Pancreas (tissue), 10 donors: ENCODE measurements around the gene NKD1. TPM values are rescaled to one million over a fixed set of nuclear protein-coding genes. Genes with fewer than 3 reads are reported as not detected.
A peak's percentile ranks its signal among the peaks of the same experiment; 100 is the strongest.

Experiments
- ATAC-seq, 4 donors: fragments of 200-7000 bp; cut with Tn5 transposase; one replicate each; pipeline versions ENCODE4 v1.8.0 to v1.9.1; 2020; ENCODE audit warnings: mild to moderate bottlenecking in 4 of 4, moderate library complexity in 4 of 4
- DNase-seq, 6 donors: peaks; one replicate each; pipeline ENCODE4 v3.0.0-alpha.2; 2020
- FAIRE-seq: peaks from 2 replicates; lab custom pipeline; 2012; peaks lifted over from hg19 to GRCh38; lab: Jason Lieb, UNC
- H3K27ac ChIP-seq, 4 donors: fragments of 200-600 bp; sonication (generic); 1 replicate in 3 of 4; 2 replicates in 1 of 4; pipeline versions ENCODE4 v1.5.0 to v1.8.0; 2020
- H3K27me3 ChIP-seq, 4 donors: fragments of 200-600 bp; one replicate each; pipeline ENCODE4 v1.8.0; 2021
- H3K36me3 ChIP-seq, 3 donors: fragments of 200-600 bp; sonication (generic) in 1 of 3; one replicate each; pipeline versions ENCODE4 v1.5.0 to v1.8.0; 2020 to 2021
- H3K4me1 ChIP-seq, 3 donors: fragments of 200-600 bp; one replicate each; pipeline ENCODE4 v1.8.0; 2021
- H3K4me3 ChIP-seq, 4 donors: fragments of 200-600 bp; sonication (generic) in 2 of 4; one replicate each; pipeline versions ENCODE4 v1.5.0 to v1.8.0; 2020 to 2021
- H3K9me3 ChIP-seq, 4 donors: fragments of 200-600 bp; one replicate each; pipeline ENCODE4 v1.8.0; 2021
- WGBS, 2 donors: extraction: QIAGEN DNeasy Blood & Tissue Kit; methylation state at CpG; one replicate each; pipeline ENCODE4 v1.1.7; 2013; 5-methylcytosine and 5-hydroxymethylcytosine counted together
- intact Hi-C, 3 donors: fragments of 100-400 bp; cut with DNase I; formaldehyde crosslinking; loops; one replicate each; pipeline versions ENCODE4 v1.11.1 to v1.14.2; 2022
- polyA plus RNA-seq, 2 donors: library from polyadenylated mRNA; stranded (reverse); fragments of 200-250 nt; gene quantifications; one replicate each; pipeline ENCODE4 v1.2.3, GENCODE V29; 2013
- total RNA-seq, 6 donors: library from RNA; stranded (reverse); fragmentation: NEBNext Ultra II Directional in 4 of 6; extraction: Animal tissue kit (Norgen Biotek cat#: 25700) in 4 of 6; gene quantifications; one replicate each; pipeline versions ENCODE4 v1.2.1 to v1.2.4, GENCODE V29; 2021 to 2023
- TF ChIP-seq, protein P1 (sequence below), 4 donors: fragments of 200-600 bp; sonication (generic) in 3 of 4; IDR thresholded peaks; one replicate each; pipeline versions ENCODE4 v1.5.0 to v1.8.0; 2021; ENCODE audit warnings: antibody characterized with exemption in 4 of 4
- donor health status: healthy with polysubstance abuse.
- donor health status: DM: no; HTN: no; CAD: no; lungs with moderate emphysema.
- donor health status: DM: no; HTN: no; CAD: no.
- donor health status: control.
- donor health status: control.
- donor health status: Bipolar disorder and iron deficiency.
- donor health status: DM: yes; HTN: yes; CAD: no.
- donor health status: DM: no; HTN: no; CAD: no.
- donor health status: DM: no; HTN: no; CAD: no.
- donor health status: DM: yes; HTN: yes; CAD: no.

Gene NKD1
- total and polyA plus RNA-seq, 8 donors = 0.45 to 5.8 (median 4.4) TPM

DNA sequence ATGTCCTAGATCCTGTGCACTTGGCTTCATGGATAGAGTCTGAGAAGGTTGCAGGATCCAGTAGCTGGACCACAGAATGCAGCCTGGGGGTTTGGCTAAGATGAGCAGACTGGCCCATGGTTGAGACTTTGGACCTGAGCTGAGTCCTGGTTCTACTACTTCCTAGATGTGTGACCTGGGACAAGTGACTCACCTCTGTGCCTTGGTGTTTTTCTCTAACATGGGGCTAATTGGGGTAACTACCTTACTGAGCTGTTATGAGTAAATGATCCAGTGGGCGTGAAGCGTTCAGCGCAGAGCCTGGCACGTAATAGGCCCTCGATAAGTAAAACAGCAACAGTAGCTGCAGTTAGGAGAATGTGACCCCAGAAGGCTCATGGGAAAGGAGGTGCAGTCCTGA lies 94.2 kb downstream of the NKD1 start:
- 93 to 99% methylated on average over 5 of the region's 5 CpGs for WGBS, 2 donors
- TF ChIP-seq, protein P1, sequence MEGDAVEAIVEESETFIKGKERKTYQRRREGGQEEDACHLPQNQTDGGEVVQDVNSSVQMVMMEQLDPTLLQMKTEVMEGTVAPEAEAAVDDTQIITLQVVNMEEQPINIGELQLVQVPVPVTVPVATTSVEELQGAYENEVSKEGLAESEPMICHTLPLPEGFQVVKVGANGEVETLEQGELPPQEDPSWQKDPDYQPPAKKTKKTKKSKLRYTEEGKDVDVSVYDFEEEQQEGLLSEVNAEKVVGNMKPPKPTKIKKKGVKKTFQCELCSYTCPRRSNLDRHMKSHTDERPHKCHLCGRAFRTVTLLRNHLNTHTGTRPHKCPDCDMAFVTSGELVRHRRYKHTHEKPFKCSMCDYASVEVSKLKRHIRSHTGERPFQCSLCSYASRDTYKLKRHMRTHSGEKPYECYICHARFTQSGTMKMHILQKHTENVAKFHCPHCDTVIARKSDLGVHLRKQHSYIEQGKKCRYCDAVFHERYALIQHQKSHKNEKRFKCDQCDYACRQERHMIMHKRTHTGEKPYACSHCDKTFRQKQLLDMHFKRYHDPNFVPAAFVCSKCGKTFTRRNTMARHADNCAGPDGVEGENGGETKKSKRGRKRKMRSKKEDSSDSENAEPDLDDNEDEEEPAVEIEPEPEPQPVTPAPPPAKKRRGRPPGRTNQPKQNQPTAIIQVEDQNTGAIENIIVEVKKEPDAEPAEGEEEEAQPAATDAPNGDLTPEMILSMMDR (IDR thresholded peaks at IDR 0.05) = no peak
- no peak overlapping the region for H3K27ac ChIP-seq
- ATAC-seq = no peak
- no peaks in the 10 kb centered on the region for H3K4me1 ChIP-seq
- no peaks in the 10 kb centered on the region for H3K27me3 ChIP-seq
- intact Hi-C loops = loop anchor here in 1 of 3 donors (10.0 kb wide), 1 partner anchor 268 kb away; no protein-coding TSS in a partner anchor
- peak in 1 of 6 donors; percentile 6 for DNase-seq
- H3K36me3 ChIP-seq = no peaks in the 10 kb centered on the region
- FAIRE-seq = no peak
- H3K9me3 ChIP-seq = no peaks in the 10 kb centered on the region
- no peak overlapping the region for H3K4me3 ChIP-seq

DNA sequence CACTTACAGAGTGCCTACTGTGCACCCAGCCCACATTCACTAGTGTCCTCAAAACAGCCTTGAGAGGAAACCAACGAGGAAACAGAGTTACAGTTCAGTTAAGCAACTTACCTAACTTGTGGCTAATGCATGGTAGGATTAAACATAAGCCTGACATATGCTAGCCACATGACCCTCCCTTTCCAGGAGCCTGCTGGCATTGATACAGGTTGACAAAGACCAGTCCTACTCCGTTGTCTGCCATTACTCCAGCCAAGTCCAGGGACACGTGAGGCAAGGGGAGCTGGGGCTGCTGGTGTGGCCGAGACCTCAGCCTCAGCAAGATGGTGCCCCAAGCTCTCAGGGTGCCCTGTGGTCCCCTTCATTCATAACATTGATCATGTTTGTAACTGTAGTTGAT lies 95.0 kb downstream of the NKD1 start:
- TF ChIP-seq, protein P1 (IDR thresholded peaks at IDR 0.05) = no peak
- Histone ChIP-seq H3K9me3 (no peaks in the 10 kb centered on the region), H3K36me3 (no peaks in the 10 kb centered on the region), H3K4me1 (no peaks in the 10 kb centered on the region), H3K27me3 (no peaks in the 10 kb centered on the region), H3K4me3 (no peak overlapping the region), H3K27ac (no peak overlapping the region)
- peak in 2 of 6 donors; percentile 1 to 24 for DNase-seq
- no peak for FAIRE-seq
- ATAC-seq = no peak
- intact Hi-C loops = loop anchor here in 1 of 3 donors (10.0 kb wide), 1 partner anchor 268 kb away; no protein-coding TSS in a partner anchor
- 90 to 93% methylated on average over 4 of the region's 4 CpGs for WGBS, 2 donors

DNA sequence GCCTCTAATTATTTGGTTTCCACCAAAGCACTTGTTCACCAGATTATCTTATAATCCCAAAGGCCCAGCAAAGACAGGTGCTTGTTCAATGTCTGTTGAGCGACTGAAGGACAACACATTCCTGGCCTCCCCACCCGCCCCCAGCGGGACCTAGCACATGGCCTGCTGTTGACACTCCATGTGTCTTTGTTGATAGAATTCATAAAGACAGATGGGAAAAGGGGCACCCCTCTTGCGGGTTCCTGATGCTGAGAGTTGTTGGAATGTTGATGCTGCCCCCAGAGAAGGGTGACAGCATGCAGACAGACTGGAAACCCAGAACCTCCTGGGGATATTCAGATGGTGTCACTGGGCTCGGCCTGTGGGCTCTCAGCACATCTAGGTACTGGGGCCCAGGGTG lies 96.0 kb downstream of the NKD1 start:
- Histone ChIP-seq H3K4me3 (no peak overlapping the region), H3K36me3 (no peaks in the 10 kb centered on the region), H3K27ac (no peak overlapping the region), H3K27me3 (no peaks in the 10 kb centered on the region), H3K9me3 (no peaks in the 10 kb centered on the region), H3K4me1 (no peaks in the 10 kb centered on the region)
- no peak for ATAC-seq
- FAIRE-seq = no peak
- DNase-seq = peak in 2 of 6 donors; percentile 6 to 28
- 86 to 87% methylated on average over 5 of the region's 5 CpGs for WGBS, 2 donors
- intact Hi-C loops = loop anchor here in 1 of 3 donors (10.0 kb wide), 1 partner anchor 269 kb away; no protein-coding TSS in a partner anchor
- TF ChIP-seq, protein P1 (IDR thresholded peaks at IDR 0.05) = no peak

DNA sequence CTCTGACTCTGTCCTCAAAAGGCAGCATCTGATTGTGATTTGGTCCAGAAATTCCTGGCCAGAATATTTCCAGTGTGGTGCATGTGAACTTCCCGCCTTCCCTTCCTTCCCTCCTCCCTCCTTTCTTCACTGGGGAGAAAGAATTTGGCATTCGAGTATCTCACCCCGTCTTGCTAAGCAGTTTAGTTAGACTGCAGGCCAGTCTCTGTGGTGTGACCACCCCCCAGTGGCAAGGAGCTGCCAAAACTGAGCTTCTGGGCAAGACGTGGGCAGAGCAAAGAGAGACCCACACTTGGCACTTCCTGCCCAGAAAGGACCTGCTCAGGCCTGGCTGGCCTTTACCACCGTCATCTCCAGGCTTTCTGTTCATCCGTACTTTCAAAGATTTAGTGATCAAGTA lies 96.5 kb downstream of the NKD1 start:
- H3K36me3 ChIP-seq = no peaks in the 10 kb centered on the region
- no peaks in the 10 kb centered on the region for H3K27me3 ChIP-seq
- no peak overlapping the region for H3K4me3 ChIP-seq
- TF ChIP-seq, protein P1 (IDR thresholded peaks at IDR 0.05) = no peak
- peak; percentile 60 to 86 (median 79) for ATAC-seq
- H3K27ac ChIP-seq = no peak overlapping the region
- no peaks in the 10 kb centered on the region for H3K9me3 ChIP-seq
- no peak for FAIRE-seq
- intact Hi-C loops = loop anchor here in 1 of 3 donors (10.0 kb wide), 1 partner anchor 270 kb away; no protein-coding TSS in a partner anchor
- no peaks in the 10 kb centered on the region for H3K4me1 ChIP-seq
- 53 to 54% methylated on average over 6 of the region's 6 CpGs for WGBS, 2 donors
- DNase-seq = peak in 3 of 6 donors; percentile 23 to 36 (median 36)

DNA sequence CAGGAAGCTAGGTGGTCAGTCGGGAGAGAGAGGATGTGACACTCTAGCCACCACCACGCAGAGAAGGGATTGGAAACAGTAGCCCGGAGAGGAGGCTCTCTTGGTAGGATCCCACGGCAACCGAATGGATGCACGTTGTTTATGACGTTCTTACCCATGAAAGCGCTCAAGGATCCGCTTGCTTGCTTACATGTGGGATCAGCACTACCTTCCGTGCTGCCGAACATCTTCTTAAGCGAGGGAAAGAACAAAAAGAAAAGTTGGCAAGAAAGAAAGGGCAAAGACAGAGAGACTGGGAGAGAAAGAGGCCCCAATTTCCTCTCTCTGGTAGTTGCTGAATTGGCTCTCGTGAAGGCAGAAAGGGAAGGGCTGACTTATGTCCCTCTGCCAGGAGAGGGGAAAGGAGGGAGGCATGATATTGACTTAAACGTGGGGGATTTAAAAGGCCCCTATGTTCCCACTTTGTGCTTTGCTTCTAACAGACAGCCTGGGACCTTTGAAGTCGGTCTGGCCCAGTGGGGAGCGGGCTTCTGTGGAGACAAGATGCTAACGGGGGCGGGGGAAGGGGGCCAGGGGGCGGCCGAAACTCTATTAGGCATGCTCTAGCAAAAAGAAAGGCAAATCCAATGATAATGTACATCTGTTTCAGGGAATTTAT lies 97.5 kb downstream of the NKD1 start:
- Histone ChIP-seq H3K4me1 (no peaks in the 10 kb centered on the region), H3K36me3 (no peaks in the 10 kb centered on the region), H3K4me3 (no peak overlapping the region), H3K9me3 (no peaks in the 10 kb centered on the region), H3K27me3 (no peaks in the 10 kb centered on the region), H3K27ac (no peak overlapping the region)
- WGBS, 2 donors = 84 to 87% methylated on average over 19 to 20 of the region's 20 CpGs
- ATAC-seq = no peak
- FAIRE-seq = no peak
- TF ChIP-seq, protein P1 (IDR thresholded peaks at IDR 0.05) = no peak
- intact Hi-C loops = loop anchor here in 1 of 3 donors (10.0 kb wide), 1 partner anchor 271 kb away; no protein-coding TSS in a partner anchor
- DNase-seq = peak in 2 of 6 donors; percentile 3 to 11
